ENCODE measurements around the gene HIBADH.

GRCh38 chr7:27575613-27576012 is 87.1 kb downstream of the HIBADH start:
- TF ChIP-seq CTCF (conservative IDR thresholded peaks at IDR 0.05; ENCODE audit: low read depth, low read length) (no peak), RFX5 (IDR thresholded peaks at IDR 0.05; ENCODE audit: low read depth, low read length) (no peak), MXI1 (IDR thresholded peaks at IDR 0.05; ENCODE audit: borderline replicate concordance, low read depth, low read length) (no peak), MAZ (IDR thresholded peaks at IDR 0.05; ENCODE audit: borderline replicate concordance, low read depth, low read length) (no peak), USF2 (IDR thresholded peaks at IDR 0.05; ENCODE audit: low read depth, low read length) (no peak), NFE2L2 (IDR thresholded peaks at IDR 0.05; ENCODE audit: low read depth, low read length) (no peak), CEBPB (IDR thresholded peaks at IDR 0.05; ENCODE audit: low read depth, low read length) (no peak), POLR2A (IDR thresholded peaks at IDR 0.05; ENCODE audit: low read depth, low read length) (no peak), RAD21 (IDR thresholded peaks at IDR 0.05; ENCODE audit: low read length) (no peak), CHD1 (IDR thresholded peaks at IDR 0.05; ENCODE audit: low read depth, low read length) (no peak)

Measured in IMR-90 (cell line).